Astrocyte (in vitro differentiated cells and primary cell): Measurements from ENCODE around the gene OXNAD1. TPM values are rescaled to one million over a fixed set of nuclear protein-coding genes. Genes with fewer than 3 reads are reported as not detected.

Experiments used
- DNase-seq: peaks from one replicate; pipeline ENCODE4 v3.0.0-alpha.2; 2010; ENCODE audit warnings: low read depth
- FAIRE-seq: peaks from 2 replicates; lab custom pipeline; 2011; peaks lifted over from hg19 to GRCh38; lab: Jason Lieb, UNC
- H2AFZ ChIP-seq: 2 replicates; pipeline ENCODE4 v1.6.0; 2012; ENCODE audit warnings: low read depth, low read length, inconsistent platforms
- H3K27ac ChIP-seq: 2 replicates; pipeline ENCODE4 v1.5.1; 2011; ENCODE audit warnings: low read depth, low read length, inconsistent platforms
- H3K27me3 ChIP-seq: 2 replicates; pipeline ENCODE4 v1.6.0; 2011; ENCODE audit warnings: low read length, inconsistent platforms; ENCODE audit not compliant: insufficient read depth
- H3K36me3 ChIP-seq: 2 replicates; pipeline ENCODE4 v1.5.1; 2011; ENCODE audit warnings: low read length, inconsistent platforms; ENCODE audit not compliant: insufficient read depth
- H3K4me1 ChIP-seq: 2 replicates; pipeline ENCODE4 v1.5.1; 2011; ENCODE audit warnings: low read length, inconsistent platforms; ENCODE audit not compliant: insufficient read depth
- H3K4me2 ChIP-seq: 2 replicates; pipeline ENCODE4 v1.6.0; 2012; ENCODE audit warnings: low read length, inconsistent platforms
- H3K4me3 ChIP-seq: 2 replicates; pipeline ENCODE4 v1.5.1; 2011; ENCODE audit warnings: low read depth, mild to moderate bottlenecking, low read length, inconsistent platforms; ENCODE audit not compliant: insufficient read depth
- H3K79me2 ChIP-seq: 2 replicates; pipeline ENCODE4 v1.6.0; 2012; ENCODE audit warnings: mild to moderate bottlenecking, low read length, inconsistent platforms; ENCODE audit not compliant: insufficient read depth
- H3K9ac ChIP-seq: 2 replicates; pipeline ENCODE4 v1.6.0; 2012; ENCODE audit warnings: mild to moderate bottlenecking, low read length, inconsistent platforms
- H3K9me3 ChIP-seq: 2 replicates; pipeline ENCODE4 v1.5.1; 2012; ENCODE audit warnings: low read depth, mild to moderate bottlenecking, low read length, inconsistent platforms; ENCODE audit not compliant: insufficient read depth
- H4K20me1 ChIP-seq: 2 replicates; pipeline ENCODE4 v1.6.0; 2012; ENCODE audit warnings: low read length, inconsistent platforms; ENCODE audit not compliant: insufficient read depth
- H3K27ac Mint-ChIP-seq: one replicate; pipeline ENCODE4 v1.8.0; 2021; ENCODE audit warnings: mild to moderate bottlenecking, mixed read lengths; ENCODE audit not compliant: unreplicated experiment
- H3K27me3 Mint-ChIP-seq: one replicate; pipeline ENCODE4 v1.8.0; 2021; ENCODE audit warnings: low read depth, mixed read lengths; ENCODE audit not compliant: unreplicated experiment
- H3K36me3 Mint-ChIP-seq: one replicate; pipeline ENCODE4 v1.8.0; 2021; ENCODE audit warnings: low read depth, mixed read lengths; ENCODE audit not compliant: unreplicated experiment
- H3K4me1 Mint-ChIP-seq: one replicate; pipeline ENCODE4 v1.8.0; 2021; ENCODE audit warnings: low read depth, mixed read lengths; ENCODE audit not compliant: unreplicated experiment
- H3K4me3 Mint-ChIP-seq: one replicate; pipeline ENCODE4 v1.8.0; 2021; ENCODE audit warnings: mild to moderate bottlenecking, moderate library complexity, mixed read lengths; ENCODE audit not compliant: unreplicated experiment
- H3K9me3 Mint-ChIP-seq: one replicate; pipeline ENCODE4 v1.8.0; 2021; ENCODE audit warnings: mild to moderate bottlenecking, mixed read lengths; ENCODE audit not compliant: unreplicated experiment
- EZH2 ChIP-seq: IDR thresholded peaks from 2 replicates; pipeline ENCODE4 v1.6.1; 2012; ENCODE audit warnings: mild to moderate bottlenecking, low read length, inconsistent platforms; ENCODE audit not compliant: insufficient read depth
- total RNA-seq: library from RNA; stranded (reverse); gene quantifications from 2 replicates; pipeline ENCODE4 v1.2.1, GENCODE V29; 2021
- TF ChIP-seq, protein P1 (sequence below): IDR thresholded peaks from 2 replicates; pipeline ENCODE4 v1.5.1; 2011; ENCODE audit warnings: low read depth, mild to moderate bottlenecking, inconsistent platforms, low read length, moderate library complexity; ENCODE audit not compliant: insufficient read depth

OXNAD1 gene
- total RNA-seq, 1 donor from 2014 or later, result 10.5 TPM

DNA sequence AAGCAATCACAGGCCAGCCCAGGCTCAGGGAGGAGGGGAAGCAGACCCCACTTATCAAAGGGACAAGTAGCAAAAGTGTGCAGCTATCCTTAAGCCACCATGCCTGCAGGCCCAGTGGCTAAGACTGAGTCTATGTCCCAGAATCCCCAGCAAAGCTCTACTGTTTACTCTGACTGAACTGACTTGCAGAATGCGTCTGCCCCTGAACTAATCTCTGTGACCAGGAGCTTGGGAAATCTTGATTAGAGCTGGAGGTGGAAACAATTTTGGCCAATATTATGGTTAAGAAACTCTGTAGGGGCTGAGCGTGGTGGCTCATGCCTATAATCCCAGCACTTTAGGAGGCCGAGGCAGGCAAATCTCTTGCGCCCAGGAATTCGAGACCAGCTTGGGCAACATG lies 22.8 kb upstream of the OXNAD1 start:
- TF ChIP-seq, protein P1, sequence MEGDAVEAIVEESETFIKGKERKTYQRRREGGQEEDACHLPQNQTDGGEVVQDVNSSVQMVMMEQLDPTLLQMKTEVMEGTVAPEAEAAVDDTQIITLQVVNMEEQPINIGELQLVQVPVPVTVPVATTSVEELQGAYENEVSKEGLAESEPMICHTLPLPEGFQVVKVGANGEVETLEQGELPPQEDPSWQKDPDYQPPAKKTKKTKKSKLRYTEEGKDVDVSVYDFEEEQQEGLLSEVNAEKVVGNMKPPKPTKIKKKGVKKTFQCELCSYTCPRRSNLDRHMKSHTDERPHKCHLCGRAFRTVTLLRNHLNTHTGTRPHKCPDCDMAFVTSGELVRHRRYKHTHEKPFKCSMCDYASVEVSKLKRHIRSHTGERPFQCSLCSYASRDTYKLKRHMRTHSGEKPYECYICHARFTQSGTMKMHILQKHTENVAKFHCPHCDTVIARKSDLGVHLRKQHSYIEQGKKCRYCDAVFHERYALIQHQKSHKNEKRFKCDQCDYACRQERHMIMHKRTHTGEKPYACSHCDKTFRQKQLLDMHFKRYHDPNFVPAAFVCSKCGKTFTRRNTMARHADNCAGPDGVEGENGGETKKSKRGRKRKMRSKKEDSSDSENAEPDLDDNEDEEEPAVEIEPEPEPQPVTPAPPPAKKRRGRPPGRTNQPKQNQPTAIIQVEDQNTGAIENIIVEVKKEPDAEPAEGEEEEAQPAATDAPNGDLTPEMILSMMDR, result no peak
- no peak for TF ChIP-seq EZH2
- Histone ChIP-seq H3K4me3 (no peak overlapping the region), H3K9me3 (no peaks in the 10 kb centered on the region), H3K27me3 (no peaks in the 10 kb centered on the region), H3K4me1 (peaks cover 11% of the 10 kb centered on the region), H3K79me2 (no peaks in the 10 kb centered on the region), H3K27ac (no peak overlapping the region), H4K20me1 (no peaks in the 10 kb centered on the region), H2AFZ (no peak overlapping the region), H3K4me2 (no peak overlapping the region), H3K36me3 (no peaks in the 10 kb centered on the region), H3K9ac (no peak overlapping the region)
- H3K4me3 Mint-ChIP-seq, result no peak overlapping the region
- H3K4me1 Mint-ChIP-seq, result peaks cover 11% of the 10 kb centered on the region
- peaks cover 4% of the 10 kb centered on the region for H3K27me3 Mint-ChIP-seq
- no peaks in the 10 kb centered on the region for H3K9me3 Mint-ChIP-seq
- FAIRE-seq, result no peak
- no peak for DNase-seq
- H3K36me3 Mint-ChIP-seq, result peaks cover 4% of the 10 kb centered on the region
- no peak overlapping the region for H3K27ac Mint-ChIP-seq

DNA sequence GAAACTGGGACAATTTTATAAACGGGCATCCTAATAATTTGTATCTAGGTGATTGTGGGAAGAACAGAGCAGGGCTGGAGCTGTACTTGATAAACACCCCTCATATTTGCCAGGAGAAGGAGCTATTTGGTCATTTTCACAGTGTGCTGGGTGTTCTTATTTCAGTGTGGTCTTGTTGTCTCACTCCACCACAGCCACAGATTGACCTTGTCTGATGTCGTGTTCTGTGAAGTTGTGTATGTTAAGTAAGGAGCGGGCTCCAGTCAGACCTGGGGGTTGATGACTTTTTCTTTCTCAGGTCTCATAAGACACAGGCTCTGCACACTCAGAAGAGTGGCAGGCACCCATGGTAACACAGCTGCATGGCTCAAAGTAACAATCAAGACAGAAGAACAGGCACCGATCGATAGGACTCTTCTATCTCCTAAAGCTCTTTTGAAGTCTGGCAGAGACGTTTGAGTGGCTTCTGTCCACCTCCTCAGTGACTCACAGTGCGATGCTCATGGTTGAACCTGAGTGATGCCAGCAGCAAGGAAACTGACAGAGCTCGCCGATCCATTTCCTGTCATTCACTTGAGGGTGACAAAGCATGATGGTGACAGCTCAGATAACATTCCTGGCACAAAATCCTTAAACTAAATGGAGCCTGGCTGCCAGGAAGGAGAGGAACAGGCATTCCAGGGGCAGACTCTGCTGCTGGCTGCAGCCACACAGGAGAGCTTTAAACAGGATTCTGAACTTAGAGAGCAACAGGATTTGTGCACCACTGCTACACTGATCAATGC lies 21.1 kb upstream of the OXNAD1 start:
- H3K27me3 ChIP-seq, result no peaks in the 10 kb centered on the region
- TF ChIP-seq, protein P1, result no peak
- no peak for TF ChIP-seq EZH2
- no peak overlapping the region for H3K4me3 Mint-ChIP-seq
- H2AFZ ChIP-seq, result peak overlapping the region; percentile 40
- H3K4me2 ChIP-seq, result peak overlapping the region; percentile 32
- no peaks in the 10 kb centered on the region for H3K79me2 ChIP-seq
- H3K27me3 Mint-ChIP-seq, result peaks cover 4% of the 10 kb centered on the region
- no peaks in the 10 kb centered on the region for H3K36me3 ChIP-seq
- H3K9ac ChIP-seq, result no peak overlapping the region
- H4K20me1 ChIP-seq, result no peaks in the 10 kb centered on the region
- no peaks in the 10 kb centered on the region for H3K9me3 ChIP-seq
- H3K4me3 ChIP-seq, result no peak overlapping the region
- peak overlapping the region; percentile 59 for H3K27ac Mint-ChIP-seq
- no peaks in the 10 kb centered on the region for H3K36me3 Mint-ChIP-seq
- FAIRE-seq (no peak), DNase-seq (peak; percentile 39)
- peaks cover 11% of the 10 kb centered on the region for H3K4me1 ChIP-seq
- peaks cover 17% of the 10 kb centered on the region for H3K4me1 Mint-ChIP-seq
- H3K9me3 Mint-ChIP-seq, result no peaks in the 10 kb centered on the region
- no peak overlapping the region for H3K27ac ChIP-seq

DNA sequence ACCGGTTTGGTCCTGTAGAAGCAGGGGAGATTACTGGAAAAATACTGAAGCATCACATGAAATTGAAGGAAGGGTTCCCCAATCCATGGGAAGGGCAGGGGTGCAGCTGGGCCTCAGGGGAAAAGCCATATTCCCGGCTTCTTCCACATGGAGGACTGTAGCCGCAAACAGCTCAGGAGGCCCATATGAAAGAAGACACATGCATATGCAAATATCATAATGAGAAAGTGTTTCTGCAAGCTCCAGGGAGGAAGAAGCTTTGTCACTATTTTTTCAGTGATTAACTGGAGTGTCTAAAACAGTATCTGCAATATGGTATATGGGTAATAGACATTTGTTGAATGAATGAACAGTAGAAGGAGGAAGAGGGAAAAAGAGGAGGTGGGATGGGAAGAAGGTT lies 19.4 kb upstream of the OXNAD1 start:
- FAIRE-seq, result no peak

More for the DNA sequence above, 19.4 kb upstream of the OXNAD1 start:
- H3K9me3 Mint-ChIP-seq, result no peaks in the 10 kb centered on the region
- no peak overlapping the region for H3K4me2 ChIP-seq
- no peak overlapping the region for H3K9ac ChIP-seq
- H3K9me3 ChIP-seq, result no peaks in the 10 kb centered on the region
- no peaks in the 10 kb centered on the region for H3K36me3 ChIP-seq
- H2AFZ ChIP-seq, result no peak overlapping the region
- peaks cover 9% of the 10 kb centered on the region for H3K4me1 ChIP-seq
- H3K27me3 Mint-ChIP-seq, result peaks cover 4% of the 10 kb centered on the region
- DNase-seq, result no peak
- H3K27ac ChIP-seq, result no peak overlapping the region
- H3K79me2 ChIP-seq, result no peaks in the 10 kb centered on the region
- H3K27ac Mint-ChIP-seq, result no peak overlapping the region
- peaks cover 2% of the 10 kb centered on the region for H3K27me3 ChIP-seq
- TF ChIP-seq, protein P1, result no peak
- TF ChIP-seq EZH2, result no peak
- H3K36me3 Mint-ChIP-seq, result no peaks in the 10 kb centered on the region
- peaks cover 17% of the 10 kb centered on the region for H3K4me1 Mint-ChIP-seq
- H4K20me1 ChIP-seq, result no peaks in the 10 kb centered on the region
- H3K4me3 ChIP-seq, result no peak overlapping the region
- no peak overlapping the region for H3K4me3 Mint-ChIP-seq
